ENCODE measurements around the gene ZBTB9.

The ZBTB9 gene

DNA sequence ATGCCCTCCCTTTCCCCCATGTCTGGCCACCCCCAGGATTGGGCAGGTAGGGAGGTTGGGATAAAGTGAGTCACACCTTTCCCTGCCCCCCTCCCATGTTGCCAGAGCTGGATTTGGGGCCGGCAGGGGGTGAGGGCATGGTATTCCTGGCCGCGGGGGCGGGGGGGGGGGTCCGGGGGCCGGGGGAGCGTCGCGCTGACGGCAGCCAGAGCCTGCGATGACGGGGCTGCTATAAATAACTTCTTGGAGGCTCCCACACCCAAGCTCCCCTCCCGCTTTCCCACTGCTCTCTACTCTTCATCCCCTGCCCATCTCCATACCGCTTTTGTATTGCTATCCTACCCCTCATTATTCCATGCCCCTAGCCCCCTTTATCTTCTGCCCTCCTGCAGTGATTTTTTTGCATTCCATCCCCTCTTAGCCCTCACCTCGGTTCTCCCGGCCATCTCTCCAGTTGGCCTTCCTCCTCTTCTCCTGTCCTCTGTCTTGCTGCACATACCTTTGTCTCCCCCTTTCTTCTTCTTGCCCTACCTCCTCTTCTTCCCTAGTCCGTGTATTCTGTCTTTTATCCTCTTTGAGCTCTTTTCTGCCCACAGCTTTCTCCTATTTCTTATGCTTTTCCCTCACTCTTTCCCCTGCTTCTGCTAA, 20.7 kb upstream of the ZBTB9 start:
- DNase-seq = no peak

GRCh38 chr6:33434961-33435360, 19.4 kb upstream of the ZBTB9 start:
- DNase-seq = no peak

- no peak for DNase-seq
Measured at GRCh38 chr6:33437666-33438065, 16.7 kb upstream of the ZBTB9 start.

DNA sequence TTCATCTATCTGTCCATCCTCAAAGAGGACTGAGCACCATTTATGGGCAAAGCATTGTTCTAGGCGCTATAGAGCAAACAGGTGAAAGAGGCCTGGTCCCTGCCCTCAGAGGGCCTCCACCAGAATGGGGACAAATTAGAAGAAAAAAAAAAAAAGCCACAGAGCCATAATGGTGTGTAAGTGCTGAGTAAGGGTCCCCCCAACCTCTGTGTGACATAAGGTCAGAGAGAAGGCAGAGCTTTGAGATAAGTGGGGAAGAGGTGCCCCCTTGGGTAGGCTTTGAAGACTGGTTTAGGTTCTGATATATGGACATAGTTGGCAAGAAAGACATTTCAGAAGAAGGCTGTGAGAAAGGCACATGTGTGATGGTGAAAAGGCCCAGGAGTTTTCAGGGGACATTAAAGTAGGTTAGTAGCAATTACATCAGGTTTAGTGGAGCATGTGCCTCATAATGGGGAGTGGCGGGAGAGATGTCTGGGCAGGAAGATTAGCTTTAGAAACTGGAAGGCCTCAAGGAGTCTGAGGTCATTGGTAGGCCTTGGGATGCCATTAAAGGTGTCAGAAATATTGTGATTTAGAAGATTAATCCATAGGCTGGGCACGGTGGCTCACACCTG, 15.3 kb upstream of the ZBTB9 start:
- DNase-seq = no peak

DNA sequence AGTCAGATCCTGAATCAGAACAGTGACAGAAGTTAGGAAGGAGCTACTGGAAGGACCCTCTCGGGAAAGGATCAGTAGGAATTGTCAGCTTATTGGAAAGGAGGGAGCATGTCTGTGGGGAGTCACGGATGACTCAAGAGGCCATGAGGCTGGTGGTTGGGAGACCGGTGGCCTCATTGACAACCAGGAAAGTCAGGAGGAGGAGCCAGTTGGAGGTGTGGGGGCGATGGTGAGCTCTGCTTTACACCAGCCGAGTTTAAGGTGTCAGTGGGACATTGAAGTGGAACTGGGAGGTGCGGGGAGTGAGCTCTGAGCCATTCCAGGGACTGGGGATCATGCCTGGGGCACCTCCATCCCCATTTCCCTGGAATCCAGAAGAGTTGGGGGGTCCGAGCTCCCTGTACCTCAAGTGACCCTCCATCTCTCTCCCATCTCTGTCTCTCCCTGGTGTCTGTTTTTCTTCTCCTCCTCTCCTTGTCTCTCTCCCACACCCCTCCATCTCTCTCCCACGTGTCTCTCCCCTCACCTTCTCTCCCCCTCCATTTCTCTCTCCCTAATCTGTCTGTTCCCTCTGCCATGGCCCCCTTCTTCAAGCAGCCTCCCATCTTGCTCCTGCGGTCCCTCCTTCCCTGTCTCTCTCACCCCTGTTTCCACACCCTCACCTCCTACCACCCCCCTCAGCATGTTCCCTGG, 14.3 kb upstream of the ZBTB9 start:
- no peak for DNase-seq

- DNase-seq = no peak
Measured at GRCh38 chr6:33440649-33441309, 13.6 kb upstream of the ZBTB9 start.

GRCh38 chr6:33441457-33441856, 12.9 kb upstream of the ZBTB9 start:
- no peak for DNase-seq

- DNase-seq = no peak
Measured at GRCh38 chr6:33442283-33442682, 12.1 kb upstream of the ZBTB9 start.

GRCh38 chr6:33443025-33443424, 11.4 kb upstream of the ZBTB9 start:
- DNase-seq = no peak

DNA sequence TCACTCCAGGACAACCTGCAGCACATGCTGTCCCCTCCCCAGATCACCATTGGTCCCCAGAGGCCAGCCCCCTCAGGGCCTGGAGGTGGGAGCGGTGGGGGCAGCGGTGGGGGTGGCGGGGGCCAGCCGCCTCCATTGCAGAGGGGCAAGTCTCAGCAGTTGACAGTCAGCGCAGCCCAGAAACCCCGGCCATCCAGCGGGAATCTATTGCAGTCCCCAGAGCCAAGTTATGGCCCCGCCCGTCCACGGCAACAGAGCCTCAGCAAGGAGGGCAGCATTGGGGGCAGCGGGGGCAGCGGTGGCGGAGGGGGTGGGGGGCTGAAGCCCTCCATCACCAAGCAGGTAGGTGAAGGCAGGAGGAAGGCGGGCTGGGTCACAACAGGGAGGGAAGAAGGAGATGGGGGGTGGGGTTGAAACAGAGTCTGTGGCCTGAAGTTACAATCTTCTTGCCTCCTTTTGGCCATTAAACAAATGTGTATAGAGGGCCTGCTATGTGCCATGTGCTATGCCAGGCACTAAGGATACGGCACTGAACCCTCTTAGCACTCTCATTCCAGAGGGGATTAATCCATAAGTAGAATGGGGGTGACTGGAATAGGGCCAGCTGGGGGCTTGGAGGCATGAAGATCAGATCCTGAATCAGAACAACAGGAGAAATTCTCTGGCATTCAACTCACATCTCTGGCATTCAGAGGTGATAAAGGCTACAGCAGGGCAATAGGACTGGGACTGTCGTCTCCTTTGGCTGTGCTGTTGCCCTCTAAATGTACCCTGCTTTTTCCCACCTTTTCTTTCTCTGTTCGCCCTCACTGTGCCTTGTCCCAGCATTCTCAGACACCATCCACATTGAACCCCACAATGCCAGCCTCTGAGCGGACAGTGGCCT, 10.5 kb upstream of the ZBTB9 start:
- no peak for DNase-seq

DNA sequence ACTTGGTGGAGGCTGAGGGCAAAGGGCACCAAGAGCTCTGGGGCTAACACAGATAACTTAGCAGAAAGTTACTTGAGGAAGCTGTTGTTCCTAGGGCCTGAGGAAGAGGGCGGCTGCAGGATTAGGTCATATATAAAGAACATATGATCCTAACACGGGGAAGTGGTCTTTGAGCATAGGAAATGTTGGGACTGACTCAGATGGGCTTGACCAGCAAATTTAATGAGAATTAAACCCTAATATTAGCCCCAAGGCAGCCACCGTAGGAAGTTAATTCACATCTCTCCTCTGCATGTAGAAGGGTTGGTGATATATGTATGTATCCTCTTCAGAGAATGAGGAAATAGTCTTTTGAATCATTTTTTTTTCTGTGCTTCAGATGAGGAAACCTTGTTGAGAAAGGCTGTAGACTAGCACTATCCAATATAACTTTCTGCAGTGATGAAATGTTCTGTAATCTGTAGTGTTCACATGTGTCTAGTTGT, 9.2 kb upstream of the ZBTB9 start:
- DNase-seq = no peak

GRCh38 chr6:33446356-33446755, 8.0 kb upstream of the ZBTB9 start:
- no peak for DNase-seq

DNA sequence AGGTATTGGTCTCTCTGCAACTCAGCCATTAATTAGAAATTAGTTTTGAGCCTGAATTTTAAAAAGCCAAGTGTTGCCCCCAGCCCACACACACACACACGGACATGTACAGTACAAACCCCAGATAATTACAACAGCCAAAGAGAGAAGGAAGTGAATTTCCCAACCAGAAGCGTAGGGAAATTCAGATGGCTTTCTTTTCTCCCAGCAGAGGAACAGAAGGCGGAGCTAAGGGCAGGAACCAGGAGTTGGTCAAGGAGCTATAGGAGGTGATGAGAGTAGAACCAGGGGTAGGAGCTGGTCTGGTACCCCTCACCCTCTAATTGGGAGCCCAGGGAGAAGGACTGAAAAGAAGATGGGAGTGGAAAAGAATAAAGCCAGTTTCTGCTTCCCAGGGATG, 3.9 kb upstream of the ZBTB9 start:
- DNase-seq = no peak

GRCh38 chr6:33451606-33452005, 2.8 kb upstream of the ZBTB9 start:
- DNase-seq = no peak

- no peak for DNase-seq
Measured at GRCh38 chr6:33452496-33452895, 1.9 kb upstream of the ZBTB9 start.

- no peak for DNase-seq
Measured at GRCh38 chr6:33453393-33454008, 875 bp upstream of the ZBTB9 start.

DNA sequence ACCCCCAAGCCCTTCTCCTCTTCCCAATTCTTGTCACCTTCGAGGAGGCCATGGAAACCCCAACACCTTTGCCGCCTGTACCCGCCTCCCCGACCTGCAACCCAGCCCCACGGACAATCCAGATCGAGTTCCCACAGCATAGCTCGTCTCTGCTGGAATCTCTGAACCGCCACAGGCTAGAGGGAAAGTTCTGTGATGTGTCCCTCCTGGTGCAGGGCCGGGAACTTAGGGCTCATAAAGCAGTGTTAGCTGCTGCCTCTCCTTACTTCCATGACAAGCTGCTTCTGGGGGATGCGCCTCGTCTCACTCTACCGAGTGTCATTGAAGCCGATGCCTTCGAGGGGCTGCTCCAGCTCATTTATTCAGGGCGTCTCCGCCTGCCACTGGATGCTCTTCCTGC, 675 bp downstream of the ZBTB9 start:
- no peak for DNase-seq

DNA sequence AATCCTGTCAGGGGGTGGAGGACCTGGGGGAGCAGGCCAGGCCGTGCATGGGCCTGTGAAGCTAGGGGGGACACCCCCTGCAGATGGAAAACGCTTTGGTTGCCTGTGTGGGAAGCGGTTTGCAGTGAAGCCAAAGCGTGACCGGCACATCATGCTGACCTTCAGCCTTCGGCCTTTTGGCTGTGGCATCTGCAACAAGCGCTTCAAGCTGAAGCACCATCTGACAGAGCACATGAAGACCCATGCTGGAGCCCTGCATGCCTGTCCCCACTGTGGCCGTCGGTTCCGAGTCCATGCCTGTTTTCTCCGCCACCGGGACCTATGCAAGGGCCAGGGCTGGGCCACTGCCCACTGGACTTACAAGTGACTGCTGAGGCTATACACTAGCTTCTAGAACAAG, 1.8 kb downstream of the ZBTB9 start:
- no peak for DNase-seq

DNA sequence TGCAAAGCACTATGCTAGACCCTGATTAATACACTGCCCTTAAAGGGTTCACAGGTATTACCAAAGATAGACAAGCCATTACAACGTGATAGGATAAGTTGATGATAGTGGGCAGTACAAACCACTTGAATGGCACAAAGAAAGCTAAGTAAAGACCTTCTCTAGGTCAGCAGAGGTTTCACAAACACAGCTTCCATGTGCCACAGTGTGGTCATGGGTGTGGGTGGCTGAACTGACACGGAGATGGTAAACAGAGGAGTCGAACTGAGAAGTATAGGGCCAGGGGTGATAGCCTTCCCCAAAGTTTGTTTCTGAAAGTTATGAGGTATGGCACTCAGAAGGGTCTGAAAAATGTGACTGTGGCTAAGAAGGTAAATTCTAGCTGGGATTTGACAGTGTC, 4.3 kb downstream of the ZBTB9 start:
- DNase-seq = no peak

GRCh38 chr6:33459226-33459625, 4.8 kb downstream of the ZBTB9 start:
- no peak for DNase-seq

- DNase-seq = no peak
Measured at GRCh38 chr6:33466075-33466735, 11.8 kb downstream of the ZBTB9 start.

DNA sequence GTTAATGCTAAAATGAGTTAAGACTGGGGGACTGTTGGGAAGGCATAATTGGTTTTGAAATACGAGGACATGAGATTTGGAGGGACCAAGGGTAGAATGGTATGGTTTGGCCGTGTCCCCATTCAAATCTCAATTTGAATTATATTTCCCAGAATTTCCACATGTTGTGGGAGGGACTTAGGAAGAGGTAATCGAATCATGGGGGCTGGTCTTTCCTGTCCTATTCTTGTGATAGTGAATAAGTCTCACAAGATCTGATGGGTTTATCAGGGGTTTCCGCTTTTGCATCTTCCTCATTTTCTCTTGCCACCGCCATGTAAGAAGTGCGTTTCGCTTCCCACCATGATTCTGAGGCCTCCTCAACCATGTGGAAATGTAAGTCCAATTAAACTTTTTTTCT, 12.7 kb downstream of the ZBTB9 start:
- no peak for DNase-seq

All from NCI-H1436 (cell line).